HG03558 (cell line): ENCODE data around the gene NEGR1.

ENCODE experiments used
- ATAC-seq: cut with Tn5 transposase; IDR thresholded peaks from one replicate; pipeline ENCODE4 v1.9.1; 2021; ENCODE audit warnings: moderate number of reproducible peaks; ENCODE audit not compliant: unreplicated experiment; ENCODE audit errors: extremely low read depth

Gene NEGR1

GRCh38 chr1:71351438-71351837 is 930.9 kb downstream of the NEGR1 start:
- ATAC-seq: no peak

GRCh38 chr1:71350805-71351204 is 931.5 kb downstream of the NEGR1 start:
- ATAC-seq: no peak

- no peak for ATAC-seq
Measured at GRCh38 chr1:71350330-71350729, 932.0 kb downstream of the NEGR1 start.
